Retinal pigment epithelial cell (primary cell): ENCODE results near the gene CCDC33.

Source experiments
- DNase-seq: peaks from one replicate; pipeline ENCODE4 v3.0.0-alpha.2; 2010; ENCODE audit warnings: low read depth
- H3K4me3 ChIP-seq: 2 replicates; pipeline ENCODE4 v1.5.1; 2011; ENCODE audit warnings: mild to moderate bottlenecking, low read length, control low read depth, moderate library complexity
- TF ChIP-seq, protein P1 (sequence below): conservative IDR thresholded peaks from 2 replicates; pipeline ENCODE4 v1.5.1; 2011; ENCODE audit warnings: low read depth, low read length, control low read depth, inconsistent platforms

Gene CCDC33

GRCh38 chr15:74326746-74327145 is 90.6 kb downstream of the CCDC33 start:
- TF ChIP-seq, protein P1, sequence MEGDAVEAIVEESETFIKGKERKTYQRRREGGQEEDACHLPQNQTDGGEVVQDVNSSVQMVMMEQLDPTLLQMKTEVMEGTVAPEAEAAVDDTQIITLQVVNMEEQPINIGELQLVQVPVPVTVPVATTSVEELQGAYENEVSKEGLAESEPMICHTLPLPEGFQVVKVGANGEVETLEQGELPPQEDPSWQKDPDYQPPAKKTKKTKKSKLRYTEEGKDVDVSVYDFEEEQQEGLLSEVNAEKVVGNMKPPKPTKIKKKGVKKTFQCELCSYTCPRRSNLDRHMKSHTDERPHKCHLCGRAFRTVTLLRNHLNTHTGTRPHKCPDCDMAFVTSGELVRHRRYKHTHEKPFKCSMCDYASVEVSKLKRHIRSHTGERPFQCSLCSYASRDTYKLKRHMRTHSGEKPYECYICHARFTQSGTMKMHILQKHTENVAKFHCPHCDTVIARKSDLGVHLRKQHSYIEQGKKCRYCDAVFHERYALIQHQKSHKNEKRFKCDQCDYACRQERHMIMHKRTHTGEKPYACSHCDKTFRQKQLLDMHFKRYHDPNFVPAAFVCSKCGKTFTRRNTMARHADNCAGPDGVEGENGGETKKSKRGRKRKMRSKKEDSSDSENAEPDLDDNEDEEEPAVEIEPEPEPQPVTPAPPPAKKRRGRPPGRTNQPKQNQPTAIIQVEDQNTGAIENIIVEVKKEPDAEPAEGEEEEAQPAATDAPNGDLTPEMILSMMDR: no peak

GRCh38 chr15:74327756-74328155 is 91.6 kb downstream of the CCDC33 start:
- no peak overlapping the region for H3K4me3 ChIP-seq
- TF ChIP-seq, protein P1: no peak
- DNase-seq: no peak

More at GRCh38 chr15:74326746-74327145, 90.6 kb downstream of the CCDC33 start:
- no peak overlapping the region for H3K4me3 ChIP-seq
- DNase-seq: no peak

GRCh38 chr15:74328331-74329056 is 92.4 kb downstream of the CCDC33 start:
- TF ChIP-seq, protein P1: no peak
- no peak overlapping the region for H3K4me3 ChIP-seq
- no peak for DNase-seq

DNA sequence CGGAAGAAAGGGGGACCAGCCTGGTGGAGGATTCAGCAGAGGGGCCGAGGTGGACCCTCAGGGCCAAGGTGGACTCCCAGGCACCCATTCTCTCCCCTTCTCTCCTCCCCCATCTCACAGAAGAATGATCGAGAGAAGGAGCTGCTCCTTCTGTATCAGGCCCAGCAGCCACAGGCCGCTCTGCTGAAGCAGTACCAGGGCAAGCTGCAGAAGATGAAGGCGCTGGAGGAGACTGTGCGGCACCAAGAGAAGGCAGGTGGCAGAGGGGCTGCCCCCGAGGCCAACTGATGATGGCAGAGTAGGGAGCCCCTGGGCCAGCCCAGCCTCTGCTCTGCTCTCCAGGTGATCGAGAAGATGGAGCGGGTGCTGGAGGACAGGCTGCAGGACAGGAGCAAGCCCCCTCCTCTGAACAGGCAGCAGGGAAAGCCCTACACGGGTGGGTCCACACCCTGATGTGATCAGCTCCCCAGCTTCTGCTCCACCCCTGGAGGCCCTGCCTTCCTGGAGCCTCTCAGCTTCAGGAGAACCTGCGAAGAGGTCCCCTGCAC is 94.8 kb downstream of the CCDC33 start:
- DNase-seq: no peak

GRCh38 chr15:74332011-74332410 is 95.9 kb downstream of the CCDC33 start:
- no peak for DNase-seq
- H3K4me3 ChIP-seq: no peak overlapping the region
- TF ChIP-seq, protein P1: no peak

More for the DNA sequence above, 94.8 kb downstream of the CCDC33 start:
- TF ChIP-seq, protein P1: no peak
- no peak overlapping the region for H3K4me3 ChIP-seq

GRCh38 chr15:74332611-74333010 is 96.5 kb downstream of the CCDC33 start:
- no peak overlapping the region for H3K4me3 ChIP-seq
- TF ChIP-seq, protein P1: no peak
- no peak for DNase-seq

GRCh38 chr15:74333093-74333492 is 97.0 kb downstream of the CCDC33 start:
- no peak overlapping the region for H3K4me3 ChIP-seq
- TF ChIP-seq, protein P1: no peak
- no peak for DNase-seq
